GM23338 (cell line): ENCODE data around the gene OBSCN. TPM values are rescaled to one million over a fixed set of nuclear protein-coding genes. Genes with fewer than 3 reads are reported as not detected.
A peak's percentile ranks its signal among the peaks of the same experiment; 100 is the strongest.

Experiments
- ATAC-seq: fragments of 200-7000 bp; cut with Tn5 transposase; 3 replicates; pipeline ENCODE4 v1.9.1; 2020
- DNase-seq: peaks from one replicate; pipeline ENCODE4 v3.0.0-alpha.2; 2015; ENCODE audit warnings: low spot score
- H2AFZ ChIP-seq: fragments of 200-600 bp; sonication (generic); 2 replicates; pipeline ENCODE4 v1.8.0; 2016; ENCODE audit warnings: antibody characterized with exemption, mild to moderate bottlenecking, moderate library complexity
- H3F3A ChIP-seq: fragments of 200-600 bp; sonication (generic); replicated peaks from 2 replicates; pipeline ENCODE4 v1.8.0; 2017; ENCODE audit warnings: antibody characterized with exemption, mixed run types, low read depth
- H3K27ac ChIP-seq: fragments of 200-600 bp; sonication (generic); 2 replicates; pipeline ENCODE4 v1.6.1; 2016; ENCODE audit warnings: low read depth
- H3K27me3 ChIP-seq: fragments of 200-600 bp; sonication (generic); 2 replicates; pipeline ENCODE4 v1.8.0; 2016; ENCODE audit warnings: mild to moderate bottlenecking, mixed run types, moderate library complexity; ENCODE audit not compliant: insufficient read depth
- H3K36me3 ChIP-seq: fragments of 200-600 bp; sonication (generic); 2 replicates; pipeline ENCODE4 v1.8.0; 2016; ENCODE audit warnings: mild to moderate bottlenecking; ENCODE audit not compliant: insufficient read depth
- H3K4me1 ChIP-seq: fragments of 200-600 bp; sonication (generic); 2 replicates; pipeline ENCODE4 v1.8.0; 2016; ENCODE audit warnings: mild to moderate bottlenecking, moderate library complexity; ENCODE audit not compliant: insufficient read depth
- H3K4me2 ChIP-seq: fragments of 200-600 bp; sonication (generic); 2 replicates; pipeline ENCODE4 v1.7.1; 2017; ENCODE audit warnings: mixed run types
- H3K4me3 ChIP-seq: fragments of 200-600 bp; sonication (generic); 2 replicates; pipeline ENCODE4 v1.6.1; 2016; ENCODE audit warnings: mixed run types
- H3K79me2 ChIP-seq: fragments of 200-600 bp; sonication (generic); replicated peaks from 2 replicates; pipeline ENCODE4 v1.8.0; 2017; ENCODE audit warnings: mild to moderate bottlenecking; ENCODE audit not compliant: insufficient read depth
- H3K9me2 ChIP-seq: fragments of 200-600 bp; sonication (generic); 2 replicates; pipeline ENCODE4 v1.8.0; 2017; ENCODE audit not compliant: insufficient read depth
- H4K20me1 ChIP-seq: fragments of 200-600 bp; sonication (generic); replicated peaks from 2 replicates; pipeline ENCODE4 v1.8.0; 2017; ENCODE audit warnings: mild to moderate bottlenecking; ENCODE audit not compliant: insufficient read depth
- H3K27ac Mint-ChIP-seq: 2 replicates; pipeline ENCODE4 v1.8.0; 2020; ENCODE audit warnings: inconsistent platforms, mild to moderate bottlenecking, moderate library complexity, mixed read lengths
- H3K27me3 Mint-ChIP-seq: 3 replicates; pipeline ENCODE4 v1.8.0; 2022; ENCODE audit warnings: low read depth, mild to moderate bottlenecking, moderate library complexity, mixed read lengths, inconsistent platforms; ENCODE audit not compliant: insufficient read depth, poor library complexity
- H3K36me3 Mint-ChIP-seq: 3 replicates; pipeline ENCODE4 v1.8.0; 2021; ENCODE audit warnings: low read depth, mild to moderate bottlenecking, inconsistent platforms, moderate library complexity, mixed read lengths
- H3K4me1 Mint-ChIP-seq: 3 replicates; pipeline ENCODE4 v1.8.0; 2020; ENCODE audit warnings: mild to moderate bottlenecking, inconsistent platforms, mixed read lengths
- H3K4me3 Mint-ChIP-seq: 3 replicates; pipeline ENCODE4 v1.8.0; 2021; ENCODE audit warnings: moderate library complexity, mild to moderate bottlenecking, inconsistent platforms, mixed read lengths
- H3K9me3 Mint-ChIP-seq: 3 replicates; pipeline ENCODE4 v1.8.0; 2020; ENCODE audit warnings: moderate library complexity, mild to moderate bottlenecking, inconsistent platforms, mixed read lengths
- CREB1 ChIP-seq: fragments of 250-450 bp; sonication (Bioruptor Pico); IDR thresholded peaks from 2 replicates; pipeline ENCODE4 v1.5.0; 2020; ENCODE audit warnings: low read depth, mild to moderate bottlenecking, moderate library complexity
- CTCF ChIP-seq, 2 experiments: fragments of 200-600 bp in 1 of 2; sonication (generic) in 1 of 2; conservative IDR thresholded peaks; 2 replicates each; pipeline versions ENCODE4 v1.5.1 to v1.6.1; 2016 to 2017; ENCODE audit warnings: antibody characterized with exemption in 2 of 2, low read depth in 2 of 2, mild to moderate bottlenecking in 2 of 2, moderate library complexity in 1 of 2
- ETS1 ChIP-seq: IDR thresholded peaks from 2 replicates; pipeline ENCODE4 v1.6.1; 2016; ENCODE audit warnings: antibody characterized with exemption
- EZH2 ChIP-seq: fragments of 200-600 bp; sonication (generic); IDR thresholded peaks from one replicate; pipeline ENCODE4 v1.8.0; 2017; ENCODE audit warnings: antibody characterized with exemption, mild to moderate bottlenecking, low read depth; ENCODE audit not compliant: unreplicated experiment
- EZH2phosphoT487 ChIP-seq: fragments of 200-600 bp; sonication (generic); IDR thresholded peaks from one replicate; pipeline ENCODE4 v1.8.1; 2018; ENCODE audit warnings: antibody characterized with exemption; ENCODE audit not compliant: unreplicated experiment
- JUNB ChIP-seq: IDR thresholded peaks from one replicate; pipeline ENCODE4 v1.6.1; 2016; ENCODE audit warnings: antibody characterized with exemption; ENCODE audit not compliant: unreplicated experiment
- NANOG ChIP-seq: IDR thresholded peaks from 2 replicates; pipeline ENCODE4 v1.6.1; 2016; ENCODE audit warnings: antibody characterized with exemption, borderline replicate concordance
- POLR2AphosphoS5 ChIP-seq: IDR thresholded peaks from 2 replicates; pipeline ENCODE4 v1.6.1; 2016; ENCODE audit warnings: antibody characterized with exemption, low read depth
- REST ChIP-seq: IDR thresholded peaks from one replicate; pipeline ENCODE4 v1.6.1; 2018; ENCODE audit warnings: antibody characterized with exemption; ENCODE audit not compliant: unreplicated experiment
- STAT1 ChIP-seq: IDR thresholded peaks from one replicate; pipeline ENCODE4 v1.6.1; 2016; ENCODE audit warnings: antibody characterized with exemption; ENCODE audit not compliant: unreplicated experiment
- ZNF114 ChIP-seq: fragments of 250-450 bp; sonication (Bioruptor Pico); IDR thresholded peaks from 2 replicates; pipeline ENCODE4 v1.5.0; 2020; ENCODE audit warnings: mild to moderate bottlenecking, moderate library complexity
- ZNF331 ChIP-seq: fragments of 250-450 bp; sonication (Bioruptor Pico); IDR thresholded peaks from 2 replicates; pipeline ENCODE4 v1.5.0; 2020; ENCODE audit warnings: low read depth, mild to moderate bottlenecking, moderate library complexity
- ZNF462 ChIP-seq: fragments of 250-450 bp; sonication (Bioruptor Pico); IDR thresholded peaks from 2 replicates; pipeline ENCODE4 v1.5.0; 2020; ENCODE audit warnings: mild to moderate bottlenecking, moderate library complexity
- polyA plus RNA-seq: library from polyadenylated mRNA; unstranded; fragments of >200 nt; fragmentation: Nextera tagmentation; extraction: Ambion mirVana; gene quantifications from 2 replicates; pipeline ENCODE4 v1.2.1, GENCODE V29; 2016
- total RNA-seq: library from RNA; depleted of rRNA; stranded (reverse); fragments of >200 nt; shearing (Covaris generic); gene quantifications from 2 replicates; pipeline ENCODE4 v1.2.3, GENCODE V29; 2014

OBSCN gene
- total and polyA plus RNA-seq, 2 experiments from 2014 or later, result 8.4 to 38.5 TPM

GRCh38 chr1:228376262-228376628, 168.4 kb downstream of the OBSCN start:
- TF ChIP-seq REST (no peak), NANOG (no peak), EZH2phosphoT487 (no peak), CTCF (conservative IDR thresholded peaks at IDR 0.05; ENCODE audit: low read depth in 2 of 2) (no peak), ETS1 (no peak), CREB1 (CRISPR knock-in tag) (no peak), JUNB (no peak), ZNF462 (CRISPR knock-in tag) (no peak), EZH2 (no peak), ZNF114 (CRISPR knock-in tag) (no peak), ZNF331 (CRISPR knock-in tag) (no peak), POLR2AphosphoS5 (no peak), STAT1 (no peak)
- H3K36me3 Mint-ChIP-seq, result peaks cover 3% of the 10 kb centered on the region; the same call in 1 of the 3 replicates
- Histone ChIP-seq H3K27me3 (peaks cover 32% of the 10 kb centered on the region), H3K4me3 (no peak overlapping the region), H2AFZ (no peak overlapping the region), H3K27ac (no peak overlapping the region), H3K4me2 (no peak overlapping the region), H3K4me1 (peaks cover 6% of the 10 kb centered on the region; the same call in 1 of the 2 replicates), H4K20me1 (no peaks in the 10 kb centered on the region), H3K9me2 (no peaks in the 10 kb centered on the region), H3F3A (no peaks in the 10 kb centered on the region), H3K36me3 (no peaks in the 10 kb centered on the region), H3K79me2 (no peaks in the 10 kb centered on the region)
- DNase-seq (no peak), ATAC-seq (no peak)
- H3K4me1 Mint-ChIP-seq, result peaks cover 9% of the 10 kb centered on the region; the same call in 1 of the 3 replicates
- H3K4me3 Mint-ChIP-seq, result peak overlapping the region; percentile 23; the same call in 1 of the 3 replicates
- H3K27ac Mint-ChIP-seq, result no peak overlapping the region
- H3K27me3 Mint-ChIP-seq, result peaks cover 22% of the 10 kb centered on the region
- no peaks in the 10 kb centered on the region for H3K9me3 Mint-ChIP-seq
